Testis (tissue), 3 donors: Measurements from ENCODE around the gene PAWR. TPM values are rescaled to one million over a fixed set of nuclear protein-coding genes. Genes with fewer than 3 reads are reported as not detected.

Experiments used
- DNase-seq: peaks from one replicate; pipeline ENCODE4 v3.0.0-alpha.2; 2019
- H3K27ac ChIP-seq, 2 donors: fragments of 200-600 bp; sonication (generic); one replicate each; pipeline ENCODE4 v1.5.1; 2019
- H3K27me3 ChIP-seq: fragments of 200-600 bp; sonication (generic); one replicate; pipeline ENCODE4 v1.5.1; 2019
- H3K36me3 ChIP-seq: fragments of 200-600 bp; sonication (generic); one replicate; pipeline ENCODE4 v1.5.1; 2017; ENCODE audit warnings: low read depth; ENCODE audit errors: missing control alignments
- H3K4me1 ChIP-seq: fragments of 200-600 bp; sonication (generic); one replicate; pipeline ENCODE4 v1.5.1; 2019
- H3K4me3 ChIP-seq, 2 donors: fragments of 200-600 bp; sonication (generic); one replicate each; pipeline ENCODE4 v1.5.1; 2017 to 2019
- H3K9me3 ChIP-seq: fragments of 200-600 bp; sonication (generic); one replicate; pipeline ENCODE4 v1.5.1; 2017
- CTCF ChIP-seq, 3 experiments: fragments of 450-650 bp in 2 of 3; fragments of 200-600 bp in 1 of 3; sonication (generic) in 1 of 3; IDR thresholded peaks; one replicate each; pipeline ENCODE4 v1.5.1; 2016 to 2019; ENCODE audit warnings: antibody characterized with exemption in 3 of 3, mild to moderate bottlenecking in 2 of 3, moderate library complexity in 1 of 3
- POLR2A ChIP-seq: fragments of 450-650 bp; IDR thresholded peaks from one replicate; pipeline ENCODE4 v1.6.1; 2017; ENCODE audit warnings: antibody characterized with exemption, mild to moderate bottlenecking, moderate library complexity
- WGBS, 2 donors: methylation state at CpG; one replicate each; pipeline ENCODE4 v1.1.5; 2018; 5-methylcytosine and 5-hydroxymethylcytosine counted together
- intact Hi-C: fragments of 100-400 bp; cut with DNase I; formaldehyde crosslinking; loops from one replicate; pipeline ENCODE4 v1.15.1; 2023; ENCODE audit warnings: low total_unique reads
- polyA plus RNA-seq: library from polyadenylated mRNA; stranded (reverse); fragments of 350-450 nt; fragmentation: Illumina TruSeq; extraction: RNeasy Lipid Tissue Mini Kit (QIAGEN cat#74804); gene quantifications from one replicate; pipeline ENCODE4 v1.2.3, GENCODE V29; 2014; ENCODE audit warnings: low read depth, low replicate concordance; ENCODE audit not compliant: insufficient read depth
- total RNA-seq, 2 donors: library from RNA; depleted of rRNA; stranded (reverse); fragments of >200 nt; gene quantifications; one replicate each; pipeline ENCODE4 v1.2.3, GENCODE V29; 2016

Gene PAWR
- total and polyA plus RNA-seq, 3 donors from 2014 or later = 37.2 to 59.2 (median 50.2) TPM

GRCh38 chr12:79555028-79555925 lies 135.5 kb downstream of the PAWR start:
- Histone ChIP-seq H3K27me3 (no peaks in the 10 kb centered on the region), H3K36me3 (no peaks in the 10 kb centered on the region), H3K9me3 (no peaks in the 10 kb centered on the region), H3K4me1 (peaks cover 19% of the 10 kb centered on the region), H3K27ac (no peak overlapping the region), H3K4me3 (no peak overlapping the region)
- DNase-seq = no peak
- peak; percentile 38 to 53 (median 51) for TF ChIP-seq CTCF (IDR thresholded peaks at IDR 0.05)
- no peak for TF ChIP-seq POLR2A
- WGBS, 2 donors = 54 to 68% methylated on average over 3 of the region's 3 CpGs
- intact Hi-C loops = loop anchor here (10.0 kb wide), 1 partner anchor 140 kb away; the partner anchor contains the start of gene PAWR

GRCh38 chr12:79553863-79554574 lies 136.7 kb downstream of the PAWR start:
- H3K36me3 ChIP-seq = no peaks in the 10 kb centered on the region
- TF ChIP-seq POLR2A = no peak
- no peak for TF ChIP-seq CTCF (IDR thresholded peaks at IDR 0.05)
- WGBS, 2 donors = 85 to 93% methylated on average over 12 to 23 of the region's 24 CpGs
- H3K27ac ChIP-seq = no peak overlapping the region
- no peak overlapping the region for H3K4me3 ChIP-seq
- H3K27me3 ChIP-seq = no peaks in the 10 kb centered on the region
- H3K9me3 ChIP-seq = no peaks in the 10 kb centered on the region
- DNase-seq = no peak
- intact Hi-C loops = loop anchor here (10.0 kb wide), 1 partner anchor 141 kb away; the partner anchor contains the start of gene PAWR
- peaks cover 6% of the 10 kb centered on the region for H3K4me1 ChIP-seq

GRCh38 chr12:79552192-79552591 lies 138.6 kb downstream of the PAWR start:
- 65 to 68% methylated on average over 6 of the region's 6 CpGs for WGBS, 2 donors
- Histone ChIP-seq H3K4me3 (no peak overlapping the region), H3K9me3 (no peaks in the 10 kb centered on the region), H3K27ac (no peak overlapping the region), H3K36me3 (no peaks in the 10 kb centered on the region), H3K27me3 (no peaks in the 10 kb centered on the region), H3K4me1 (peaks cover 5% of the 10 kb centered on the region)
- no peak for DNase-seq
- intact Hi-C loops = loop anchor here (10.0 kb wide), 1 partner anchor 143 kb away; the partner anchor contains the start of gene PAWR
- TF ChIP-seq CTCF (IDR thresholded peaks at IDR 0.05) (no peak), POLR2A (no peak)

GRCh38 chr12:79549531-79550271 lies 141.1 kb downstream of the PAWR start:
- 74 to 78% methylated on average over 4 of the region's 4 CpGs for WGBS, 2 donors
- Histone ChIP-seq H3K36me3 (no peaks in the 10 kb centered on the region), H3K9me3 (no peaks in the 10 kb centered on the region), H3K4me1 (peaks cover 5% of the 10 kb centered on the region), H3K27ac (no peak overlapping the region), H3K4me3 (no peak overlapping the region), H3K27me3 (no peaks in the 10 kb centered on the region)
- TF ChIP-seq POLR2A (no peak), CTCF (IDR thresholded peaks at IDR 0.05) (no peak)
- no peak for DNase-seq
- intact Hi-C loops = loop anchor here (10.0 kb wide), 1 partner anchor 145 kb away; the partner anchor contains the start of gene PAWR
